ENCODE measurements around the gene PRG2. TPM values are rescaled to one million over a fixed set of nuclear protein-coding genes. Genes with fewer than 3 reads are reported as not detected.

Gene PRG2
- total RNA-seq, 1 donor from 2014 or later: not detected

DNA sequence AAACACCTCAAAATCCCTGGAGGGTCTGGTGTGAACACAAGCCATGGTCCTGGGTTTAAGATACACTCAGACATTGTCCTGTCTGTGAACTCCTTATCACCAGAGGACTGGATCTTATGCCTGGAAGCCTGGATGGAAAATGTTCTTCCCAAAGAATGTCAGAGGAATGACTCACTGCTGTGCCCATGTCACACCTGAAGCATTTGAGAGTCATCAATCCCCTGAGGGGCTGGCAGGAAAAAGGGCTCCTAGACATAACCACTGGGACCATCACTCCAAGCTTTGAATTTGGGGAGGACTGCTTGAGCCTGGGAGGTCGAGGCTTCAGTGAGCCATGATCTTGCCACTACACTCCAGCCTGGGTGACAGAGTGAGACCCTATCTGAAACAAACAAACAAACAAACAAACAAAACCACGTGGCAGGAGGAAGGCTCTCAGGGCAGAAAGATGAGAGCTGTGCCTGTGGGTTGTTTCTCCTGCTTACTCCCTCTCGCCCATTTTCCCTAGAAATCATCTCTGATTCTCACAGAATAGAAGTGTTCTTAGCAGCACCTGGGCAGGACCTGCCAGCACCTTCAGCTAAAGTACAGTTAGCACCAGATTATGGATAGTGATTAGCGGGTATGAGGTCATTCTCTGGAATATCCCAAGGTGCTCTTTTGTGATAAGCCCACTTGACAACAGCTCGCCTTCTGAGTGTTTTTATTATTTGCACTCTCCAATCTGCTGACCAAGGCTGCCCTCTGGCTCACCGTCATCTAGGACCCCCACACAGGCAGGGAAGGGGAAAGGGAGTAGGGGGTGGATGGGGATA, 11.9 kb upstream of the PRG2 start:
- DNase-seq (ENCODE audit: low spot score): no peak
- intact Hi-C loops (cut with DNase I): no loop called here
- ATAC-seq: no peak

- DNase-seq (ENCODE audit: low spot score): no peak
- intact Hi-C loops (cut with DNase I): no loop called here
- ATAC-seq: no peak
These were observed 9.6 kb upstream of the PRG2 start for GRCh38 chr11:57399972-57400578.

DNA sequence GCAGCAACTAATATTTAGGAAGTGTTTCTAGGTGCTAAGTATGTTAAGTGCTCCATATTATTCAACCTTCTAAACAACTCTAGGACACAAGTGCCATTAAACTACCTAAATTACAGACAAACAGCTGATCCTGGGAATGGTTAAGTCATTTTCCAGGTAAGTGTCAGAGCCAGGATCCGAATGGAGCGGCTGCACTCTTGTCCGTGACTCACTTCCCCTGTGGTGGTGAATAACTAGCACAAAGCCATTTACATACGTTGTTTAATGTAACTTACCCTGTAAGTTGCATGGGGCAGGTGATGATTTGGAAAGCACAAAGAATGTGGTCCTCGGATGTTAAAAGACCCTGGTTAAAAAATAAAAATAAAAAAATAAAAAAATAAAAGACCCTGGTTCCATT, 8.8 kb upstream of the PRG2 start:
- ATAC-seq (no peak), DNase-seq (ENCODE audit: low spot score) (no peak)
- intact Hi-C loops (cut with DNase I): no loop called here

GRCh38 chr11:57397394-57397990, 7.0 kb upstream of the PRG2 start:
- intact Hi-C loops (cut with DNase I): no loop called here
- DNase-seq (ENCODE audit: low spot score): no peak
- no peak for ATAC-seq

- intact Hi-C loops (cut with DNase I): no loop called here
- ATAC-seq: no peak
- no peak for DNase-seq (ENCODE audit: low spot score)
These were observed 6.3 kb upstream of the PRG2 start for GRCh38 chr11:57396744-57397143.

DNA sequence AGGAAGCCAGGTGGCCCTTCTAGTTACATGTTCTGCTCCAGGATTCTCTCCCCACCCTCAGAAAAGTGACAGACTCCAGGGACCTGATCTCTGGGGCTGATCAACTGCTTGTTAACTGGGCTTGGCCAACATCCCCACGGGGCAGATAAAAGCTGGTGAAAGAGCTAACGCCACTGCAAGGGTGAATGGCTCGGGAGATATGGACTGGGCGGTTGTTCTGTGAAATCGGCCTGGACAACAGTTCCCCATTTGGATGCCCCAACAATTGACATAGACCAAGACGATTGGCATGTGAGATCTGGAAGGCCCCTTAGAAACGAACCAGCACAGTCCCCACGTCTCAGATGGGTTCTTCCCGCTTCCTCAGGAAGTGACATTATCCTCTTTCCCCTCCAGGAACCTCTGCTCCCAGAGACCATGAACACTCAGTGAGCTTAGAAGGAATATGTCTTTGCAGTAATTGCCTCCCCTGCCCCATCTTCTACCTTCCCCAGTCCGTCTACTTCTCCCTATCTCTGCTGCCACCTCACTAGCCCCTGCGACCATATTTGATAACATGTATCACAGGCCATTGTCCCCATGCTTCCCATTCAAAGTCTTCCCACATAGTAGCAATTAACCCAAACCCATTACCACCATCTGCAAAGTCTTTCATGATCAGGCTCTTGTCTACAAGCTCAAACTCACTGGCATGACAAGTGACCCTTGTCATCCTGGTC, 5.6 kb upstream of the PRG2 start:
- intact Hi-C loops (cut with DNase I): no loop called here
- no peak for ATAC-seq
- DNase-seq (ENCODE audit: low spot score): no peak

- intact Hi-C loops (cut with DNase I): no loop called here
- ATAC-seq (no peak), DNase-seq (ENCODE audit: low spot score) (no peak)
These were observed 3.9 kb upstream of the PRG2 start for GRCh38 chr11:57394203-57394965.

DNA sequence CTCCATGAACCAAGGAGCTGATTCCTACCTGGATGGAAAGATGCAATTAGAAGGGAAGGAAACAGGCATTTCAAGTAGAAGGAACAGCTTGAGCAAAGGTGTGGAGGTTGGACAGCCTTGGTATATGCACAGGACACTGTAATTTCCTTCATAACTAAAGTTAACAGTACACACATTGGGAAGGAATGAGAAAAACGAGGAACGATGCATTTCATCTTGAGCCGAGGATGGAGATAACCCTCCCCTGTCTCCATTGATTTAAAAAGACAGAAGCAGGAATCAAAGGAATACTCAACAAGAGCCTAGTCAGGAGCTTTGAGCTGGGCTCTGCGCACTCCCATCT, 2.3 kb upstream of the PRG2 start:
- intact Hi-C loops (cut with DNase I): no loop called here
- ATAC-seq (no peak), DNase-seq (ENCODE audit: low spot score) (no peak)

DNA sequence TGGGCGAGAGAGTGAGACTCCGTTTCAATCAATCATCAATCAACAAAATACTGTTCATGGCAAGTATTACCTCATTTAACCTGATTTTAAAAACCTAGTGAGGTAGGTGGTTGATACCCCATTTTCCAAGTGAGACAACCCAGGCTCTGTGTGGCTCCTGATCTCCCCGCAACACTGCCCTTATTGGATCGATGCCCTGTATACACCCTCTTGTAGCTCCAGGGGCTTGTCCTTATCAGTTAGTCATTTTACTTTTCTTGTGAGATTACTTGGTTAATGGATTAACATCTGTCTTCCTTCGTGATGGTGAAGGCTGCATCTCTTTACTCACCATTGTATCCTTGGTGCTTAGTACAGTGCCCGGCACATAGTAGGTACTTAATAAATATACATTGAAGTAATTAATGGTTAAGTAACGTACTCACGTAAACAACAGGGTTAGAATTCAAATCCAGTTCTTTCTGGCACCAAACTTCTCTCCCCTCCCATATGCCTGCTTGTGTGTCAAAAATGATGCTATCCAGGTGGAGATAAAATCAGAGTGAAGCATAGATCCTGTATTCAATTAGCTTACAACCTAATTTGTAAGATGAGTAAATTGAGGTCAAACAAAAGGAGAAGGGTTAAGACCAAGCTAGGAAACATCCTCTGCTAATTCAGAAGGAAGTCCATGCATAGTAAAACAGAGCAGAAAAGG, 1.8 kb upstream of the PRG2 start:
- ATAC-seq (no peak), DNase-seq (ENCODE audit: low spot score) (no peak)
- intact Hi-C loops (cut with DNase I): no loop called here

DNA sequence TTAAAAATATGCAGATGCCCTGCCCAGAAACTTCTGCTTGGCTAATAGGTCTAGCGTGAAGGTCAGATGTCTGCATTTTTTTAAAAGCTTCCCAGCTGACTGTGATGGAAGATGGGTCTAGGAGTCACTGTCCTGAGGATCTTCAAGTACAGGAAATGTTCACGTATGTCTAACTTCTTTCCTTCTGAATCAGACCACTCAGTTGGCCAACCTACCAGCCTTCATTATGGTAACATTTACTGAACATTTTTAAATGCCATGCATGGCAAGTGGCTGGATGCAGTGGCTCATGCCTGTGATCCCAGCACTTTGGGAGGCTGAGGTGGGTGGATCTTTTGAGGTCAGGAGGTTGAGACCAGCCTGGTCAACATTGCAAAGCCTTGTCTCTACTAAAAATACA, 1.1 kb upstream of the PRG2 start:
- DNase-seq (ENCODE audit: low spot score) (no peak), ATAC-seq (no peak)
- intact Hi-C loops (cut with DNase I): no loop called here

DNA sequence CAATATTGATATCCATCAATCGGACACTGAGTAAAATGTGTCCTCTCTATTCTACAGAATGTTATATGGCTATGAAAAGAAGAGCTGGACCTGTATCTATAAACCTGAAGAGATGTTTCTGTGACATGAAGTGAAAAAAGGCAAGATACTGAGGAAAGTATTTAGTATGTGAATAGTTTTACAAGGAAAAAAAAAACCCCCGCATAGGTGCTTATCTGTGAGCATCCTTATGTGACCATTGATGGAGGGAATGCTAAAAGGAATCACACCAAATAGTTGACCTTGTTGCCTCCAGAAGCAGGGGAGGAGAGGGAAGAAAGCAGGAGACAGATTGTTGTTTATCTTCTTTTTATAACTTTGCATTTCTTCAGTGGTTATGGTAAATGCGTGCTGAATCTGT, 661 bp upstream of the PRG2 start:
- intact Hi-C loops (cut with DNase I): no loop called here
- DNase-seq (ENCODE audit: low spot score) (no peak), ATAC-seq (no peak)

GRCh38 chr11:57387289-57388030, 3.0 kb downstream of the PRG2 start:
- DNase-seq (ENCODE audit: low spot score) (no peak), ATAC-seq (peak; percentile 67)
- intact Hi-C loops (cut with DNase I): no loop called here

DNA sequence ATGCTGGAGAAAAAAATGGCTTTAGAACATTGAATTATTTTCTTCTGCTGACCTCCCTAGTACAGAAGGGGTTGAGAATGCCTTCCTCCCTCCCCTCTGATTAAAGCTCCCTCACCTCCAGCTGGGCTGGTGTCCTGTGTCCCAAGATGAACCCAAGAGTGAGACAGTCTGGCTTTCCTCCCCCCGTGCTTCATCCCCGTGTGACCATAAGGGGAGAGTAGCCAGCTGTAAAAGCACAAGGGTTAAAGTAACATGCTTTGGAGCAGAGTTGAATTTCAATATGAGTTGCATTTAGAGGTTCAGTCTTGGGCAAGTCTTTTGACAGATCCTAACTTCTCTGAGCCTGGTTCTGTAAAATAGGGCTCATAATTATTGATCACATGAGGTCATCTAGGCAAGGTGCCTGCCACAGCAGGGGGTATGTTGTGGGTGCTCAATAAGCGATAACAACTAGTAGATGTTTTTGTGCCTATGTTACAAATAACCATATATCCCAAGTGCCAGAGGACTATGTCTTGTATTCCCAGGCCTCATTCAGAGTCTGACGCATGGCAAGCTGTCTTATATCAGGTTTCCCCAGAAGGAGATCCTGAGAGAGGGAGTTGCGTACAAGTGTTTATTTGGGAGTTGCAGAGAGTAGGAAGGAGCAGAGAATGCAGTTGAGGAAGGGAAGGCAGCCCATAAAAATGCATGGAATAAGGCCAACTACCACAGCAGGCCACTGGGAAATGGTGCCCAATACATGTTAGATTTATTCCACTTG, 4.1 kb downstream of the PRG2 start:
- intact Hi-C loops (cut with DNase I): no loop called here

DNA sequence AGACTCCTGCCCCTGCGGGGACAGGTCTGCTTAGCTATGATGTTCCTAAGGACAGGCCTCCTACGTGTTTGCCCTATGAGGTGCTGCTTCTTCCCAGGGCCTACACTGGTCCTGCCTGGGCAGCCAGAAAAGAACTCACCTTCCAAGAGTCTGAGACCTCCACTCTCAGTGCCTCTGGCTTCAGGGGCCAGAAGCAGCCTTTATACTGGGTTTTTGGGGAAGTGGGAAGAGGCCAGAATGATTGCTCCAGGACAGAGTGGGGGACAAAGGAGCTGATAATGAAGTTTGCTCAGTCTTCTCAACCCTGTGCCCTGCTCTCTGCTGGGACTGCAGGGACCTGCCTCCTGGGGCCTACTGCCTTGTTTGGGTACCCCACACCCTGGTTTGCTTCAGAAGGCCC, 9.5 kb downstream of the PRG2 start, which contains the start of gene PRG3:
TSS of gene PRG3 (minus strand) at position 176 of the 400 bp plus-strand sequence. CDS start 442 bp downstream, outside the sequence.
- no peak for DNase-seq (ENCODE audit: low spot score)
- intact Hi-C loops (cut with DNase I): no loop called here
- no peak for ATAC-seq

More for the DNA sequence above, 4.1 kb downstream of the PRG2 start:
- no peak for ATAC-seq
- no peak for DNase-seq (ENCODE audit: low spot score)

DNA sequence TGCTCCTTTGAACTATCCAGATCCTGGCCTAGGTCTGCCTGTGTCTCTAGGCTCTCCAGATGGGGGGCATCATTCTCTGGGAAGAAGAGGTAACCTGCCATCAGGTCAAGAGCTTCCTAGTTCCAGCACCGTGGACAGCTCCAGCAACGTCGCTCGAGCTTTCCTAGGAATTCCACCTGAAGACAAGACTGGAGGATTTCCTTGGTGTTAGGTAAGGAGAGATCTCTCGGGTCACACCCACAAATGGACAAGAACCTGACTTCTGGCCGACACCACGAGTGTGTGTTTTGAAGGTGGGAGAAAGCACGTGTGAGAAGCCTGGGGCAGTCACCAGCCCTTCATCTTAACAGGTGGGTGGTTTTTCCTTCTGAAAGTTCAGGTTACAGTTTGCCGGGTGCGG, 10.7 kb downstream of the PRG2 start:
- intact Hi-C loops (cut with DNase I): no loop called here
- DNase-seq (ENCODE audit: low spot score): no peak
- no peak for ATAC-seq

DNA sequence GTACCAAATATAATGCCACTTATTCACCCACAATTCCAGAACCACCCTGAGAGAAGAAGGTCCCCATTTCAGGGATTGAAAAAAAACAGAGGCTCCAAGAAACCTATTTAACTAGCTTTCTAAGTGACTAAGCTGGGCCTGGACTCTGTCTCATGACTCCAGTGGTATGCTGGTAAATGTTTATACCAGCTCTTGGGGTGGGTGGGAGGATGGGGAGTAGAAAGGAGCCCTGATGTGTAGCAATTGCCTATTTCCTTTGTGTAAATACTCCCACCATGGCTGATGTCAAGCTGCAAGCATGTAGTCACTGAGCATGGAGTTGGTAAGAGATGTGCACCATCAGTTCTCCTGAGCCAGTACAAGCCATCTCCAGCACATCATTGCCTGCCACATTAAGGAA, 12.3 kb downstream of the PRG2 start:
- ATAC-seq (no peak), DNase-seq (ENCODE audit: low spot score) (no peak)
- intact Hi-C loops (cut with DNase I): no loop called here

DNA sequence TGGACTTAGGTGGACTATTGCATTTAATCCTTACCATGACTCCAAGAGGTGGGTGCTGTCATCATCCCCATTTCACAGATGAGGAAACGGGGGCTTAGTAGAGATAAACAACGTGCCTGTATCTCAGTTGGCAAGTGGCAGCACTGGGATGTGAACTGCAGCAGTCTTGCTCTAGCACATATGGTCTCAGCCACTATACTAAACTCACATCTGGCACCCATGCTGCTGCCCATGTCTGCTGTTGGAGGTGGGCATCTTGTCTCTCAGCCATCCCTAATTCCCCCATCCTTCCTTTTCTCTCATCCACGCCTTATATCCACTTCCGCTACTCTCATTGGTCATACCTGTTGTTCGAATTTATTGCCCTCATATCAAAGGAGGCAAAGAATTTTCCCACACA, 13.3 kb downstream of the PRG2 start:
- intact Hi-C loops (cut with DNase I): no loop called here
- ATAC-seq (no peak), DNase-seq (ENCODE audit: low spot score) (no peak)

Data from sciatic nerve (tissue), 2 donors.